Stimulated activated CD4-positive, alpha-beta T cell treated with anti-CD3 and anti-CD28 coated beads, Interleukin-15, amount 100 ng/mL, for 24 hours (primary cell): ENCODE data around the gene SHC1.
"Not testable (repeated sequence)": the region's sequence is repeated elsewhere in the genome, so short reads cannot be mapped to it uniquely, and the experiment has no call there.

Experiments
- DNase-seq: peaks from one replicate; pipeline ENCODE4 v3.0.0-alpha.2; 2020

The SHC1 gene

DNA sequence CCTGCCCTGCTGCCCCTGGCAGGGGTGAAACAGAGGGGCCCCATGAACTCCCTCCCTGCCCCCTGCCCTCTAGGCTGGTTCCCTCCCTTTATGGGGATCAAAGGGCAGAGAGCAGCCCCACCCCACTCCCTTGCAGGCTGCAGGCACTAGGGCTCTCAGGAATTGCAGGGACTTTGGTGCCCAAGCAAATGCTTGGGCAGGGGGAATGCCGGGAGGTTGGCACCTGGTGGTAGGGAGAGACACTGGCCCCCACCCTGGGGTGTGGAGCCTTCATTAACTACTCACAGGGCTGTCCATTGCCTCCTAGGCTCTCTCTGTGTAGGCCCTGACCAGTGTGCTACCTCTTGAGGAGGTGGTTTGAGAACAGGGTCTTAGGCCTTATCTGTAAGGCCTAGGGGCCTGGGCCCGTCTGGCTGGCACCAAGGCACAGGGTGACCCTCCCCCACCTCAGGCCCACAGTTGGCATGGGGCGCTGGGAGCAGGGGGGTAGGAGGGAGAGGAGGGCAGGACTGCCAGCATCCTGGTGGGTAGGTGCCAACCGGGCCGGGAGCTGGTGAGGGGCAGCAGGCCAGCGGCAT is 36.8 kb upstream of the SHC1 start:
- DNase-seq = no peak

GRCh38 chr1:155006601-155007101 is 36.1 kb upstream of the SHC1 start:
- DNase-seq = peak; percentile 66

DNA sequence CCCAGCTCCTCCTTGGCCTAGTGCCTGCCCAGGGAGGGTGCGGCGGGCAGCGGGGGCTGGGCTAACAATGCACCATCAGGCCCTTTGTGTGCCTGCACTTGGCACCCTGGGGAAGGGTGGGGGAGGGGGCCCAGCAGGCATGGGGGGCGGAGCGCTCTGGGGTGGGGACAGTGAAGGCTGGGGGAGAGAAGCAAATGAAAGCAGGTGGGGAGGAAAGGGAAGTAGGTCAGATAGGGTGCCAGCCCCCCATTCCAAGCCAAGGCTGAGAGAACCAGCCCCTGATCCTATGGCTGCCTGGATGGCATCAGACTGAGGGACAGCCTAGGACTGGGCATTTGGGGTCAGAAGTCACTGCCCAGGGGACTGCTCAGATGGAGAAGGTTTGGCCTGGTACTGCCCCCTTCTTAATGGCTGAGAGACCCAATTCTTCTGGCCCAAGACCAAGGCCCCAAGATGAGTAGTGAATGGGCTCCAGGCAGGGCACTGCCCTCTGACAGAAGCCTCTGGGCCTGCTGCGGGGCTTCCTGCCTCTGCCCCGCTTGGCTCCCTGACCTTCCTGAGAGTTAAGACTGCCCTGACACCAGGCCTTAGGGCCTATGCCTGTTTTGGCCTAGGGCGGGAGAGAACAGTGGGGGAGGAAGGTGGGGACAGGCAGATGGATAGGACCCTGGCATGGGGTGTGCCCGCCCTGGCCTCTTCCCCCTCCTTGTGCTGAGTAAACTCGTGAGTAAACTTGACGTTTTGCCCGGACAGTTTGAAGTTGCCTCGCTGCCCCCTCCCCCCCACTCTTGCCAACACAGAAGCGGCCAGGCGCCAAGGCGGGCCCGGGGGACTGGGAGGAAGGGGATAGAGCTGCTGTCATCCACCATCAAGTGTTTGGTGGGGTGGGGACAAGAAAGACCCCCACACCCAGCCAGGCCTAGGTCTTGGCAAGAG is 34.8 kb upstream of the SHC1 start:
- no peak for DNase-seq

GRCh38 chr1:155004352-155005075 is 34.0 kb upstream of the SHC1 start:
- no peak for DNase-seq

GRCh38 chr1:155003766-155004351 is 33.3 kb upstream of the SHC1 start:
- DNase-seq = no peak

DNA sequence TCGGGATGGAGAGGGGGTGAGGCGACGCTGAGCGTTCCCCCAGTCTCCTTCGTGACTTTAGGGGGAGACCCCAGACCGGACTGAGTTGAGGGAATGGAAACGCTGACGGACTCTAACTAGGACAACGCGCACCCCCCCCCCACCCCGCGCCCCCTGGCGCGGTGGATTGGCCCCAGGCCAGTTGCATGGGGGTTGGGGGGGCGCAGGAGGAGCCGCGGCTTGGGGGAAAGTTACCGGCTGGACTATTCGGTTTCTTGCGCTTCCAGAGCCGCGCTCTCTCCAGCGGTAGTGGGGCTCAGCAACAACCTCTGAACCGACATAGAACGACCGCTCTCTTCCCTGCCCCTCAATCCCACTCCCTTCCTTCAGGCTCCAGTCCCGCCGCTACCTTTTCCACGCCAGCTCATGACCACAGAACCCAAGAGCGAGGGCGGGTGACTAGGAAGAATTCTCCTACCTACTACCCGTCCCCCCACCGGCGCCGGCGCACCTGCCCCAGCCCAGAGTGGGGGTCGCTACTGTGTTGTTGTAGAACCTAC is 32.7 kb upstream of the SHC1 start:
- DNase-seq = no peak

GRCh38 chr1:155002464-155003226 is 32.1 kb upstream of the SHC1 start, which contains the start of gene ZBTB7B:
Gene ZBTB7B (plus strand): TSS chr1:155002802. CDS start chr1:155014661, 11,859 bp downstream.
- no peak for DNase-seq

- peak; percentile 100 for DNase-seq
These were observed 31.3 kb upstream of the SHC1 start for GRCh38 chr1:155001675-155002463.

- DNase-seq = no peak
These were observed 30.8 kb upstream of the SHC1 start for GRCh38 chr1:155001425-155001674.

DNA sequence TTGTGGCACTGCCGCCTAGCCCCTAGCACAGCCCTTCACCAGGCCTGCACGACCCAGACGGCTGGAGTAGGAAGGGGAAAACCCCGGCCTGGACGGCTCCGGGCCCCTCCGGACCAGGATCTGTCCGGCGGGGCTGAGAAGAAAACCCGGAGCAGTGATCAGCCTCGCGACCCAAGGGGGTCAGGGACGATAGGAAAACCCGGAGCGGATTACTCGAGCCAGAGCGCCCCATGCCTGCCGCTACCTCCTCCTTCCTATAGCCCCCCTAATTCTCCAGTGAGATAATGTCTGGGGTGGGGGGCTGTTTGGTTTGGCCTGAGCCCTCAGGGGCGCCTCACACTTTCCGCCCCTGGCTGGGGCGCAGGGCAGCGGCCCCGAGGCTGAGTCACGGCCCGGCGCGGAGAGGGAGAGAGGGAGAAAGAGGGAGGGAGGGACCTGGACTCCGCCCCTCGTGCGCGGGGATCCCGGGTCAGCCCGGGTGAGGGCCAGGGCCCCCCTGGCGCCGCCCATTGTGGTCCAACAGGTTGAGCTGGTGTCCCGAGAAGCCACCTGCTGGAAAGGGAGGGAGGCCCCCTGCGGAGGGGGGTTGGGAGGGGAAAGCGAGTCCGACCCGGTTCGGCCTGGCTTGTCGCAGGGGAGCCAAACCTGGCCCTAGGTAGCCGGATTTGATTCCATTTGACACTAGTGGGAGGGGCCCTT is 30.3 kb upstream of the SHC1 start:
- DNase-seq = peak; percentile 94

DNA sequence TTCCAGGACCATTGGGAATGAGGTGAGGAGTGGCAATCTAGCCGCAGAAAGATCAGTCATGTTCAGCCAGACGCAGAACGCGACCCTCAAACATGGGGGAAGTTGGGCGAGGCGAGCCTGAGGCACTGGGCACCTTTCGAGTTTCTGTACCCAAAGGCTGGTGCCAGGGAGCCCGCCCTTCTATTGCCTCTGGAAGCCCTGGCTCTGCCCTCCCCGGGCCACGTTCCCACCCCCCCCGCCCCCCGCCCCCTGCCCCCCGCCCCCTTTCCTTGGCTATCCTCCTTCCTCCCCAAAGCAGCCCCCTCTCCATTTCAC is 29.8 kb upstream of the SHC1 start:
- peak; percentile 63 for DNase-seq

DNA sequence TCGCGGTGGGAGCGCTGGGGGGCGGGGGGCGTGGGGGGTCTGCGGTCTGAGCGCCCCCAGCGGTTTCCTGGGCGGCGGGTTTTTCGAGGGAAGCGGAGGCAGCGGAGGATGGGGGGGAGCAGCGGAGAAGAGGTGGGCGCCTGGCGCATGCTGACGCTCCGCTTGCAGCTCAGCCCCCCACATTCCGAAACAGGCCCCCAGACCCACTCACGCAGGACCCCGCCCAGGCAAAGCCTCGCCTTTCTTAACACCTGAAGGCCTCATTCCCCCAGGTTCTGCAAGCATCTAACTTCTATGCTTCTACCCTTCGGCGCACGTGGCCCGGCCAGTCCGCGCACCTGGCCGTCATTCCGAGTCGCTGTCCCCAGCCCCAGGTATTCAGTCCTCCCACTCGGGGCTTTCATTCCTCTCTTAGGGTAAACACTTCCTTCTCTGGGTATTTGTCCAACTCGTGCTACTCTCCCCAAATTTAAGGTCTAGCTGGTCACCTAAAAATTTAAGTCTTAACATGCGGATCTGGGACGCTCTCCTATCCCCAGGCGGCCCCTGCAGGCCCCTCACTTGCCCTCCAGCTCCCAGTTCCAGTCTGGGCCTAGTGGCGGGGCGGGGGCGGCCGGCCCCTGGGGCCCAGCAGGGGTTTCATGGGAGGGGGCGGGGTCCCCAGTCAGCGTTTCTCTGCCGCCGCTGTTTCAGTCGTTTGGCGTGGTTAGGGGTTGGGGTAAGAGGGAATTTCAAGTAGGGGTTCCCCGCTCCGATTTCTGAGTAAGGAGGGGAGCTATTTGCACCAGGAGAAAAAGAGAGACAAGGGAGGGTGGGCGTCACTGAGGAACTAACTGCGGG is 29.2 kb upstream of the SHC1 start:
- DNase-seq = peak; percentile 85

- peak; percentile 88 for DNase-seq
These were observed 28.4 kb upstream of the SHC1 start for GRCh38 chr1:154998818-154999570.

DNA sequence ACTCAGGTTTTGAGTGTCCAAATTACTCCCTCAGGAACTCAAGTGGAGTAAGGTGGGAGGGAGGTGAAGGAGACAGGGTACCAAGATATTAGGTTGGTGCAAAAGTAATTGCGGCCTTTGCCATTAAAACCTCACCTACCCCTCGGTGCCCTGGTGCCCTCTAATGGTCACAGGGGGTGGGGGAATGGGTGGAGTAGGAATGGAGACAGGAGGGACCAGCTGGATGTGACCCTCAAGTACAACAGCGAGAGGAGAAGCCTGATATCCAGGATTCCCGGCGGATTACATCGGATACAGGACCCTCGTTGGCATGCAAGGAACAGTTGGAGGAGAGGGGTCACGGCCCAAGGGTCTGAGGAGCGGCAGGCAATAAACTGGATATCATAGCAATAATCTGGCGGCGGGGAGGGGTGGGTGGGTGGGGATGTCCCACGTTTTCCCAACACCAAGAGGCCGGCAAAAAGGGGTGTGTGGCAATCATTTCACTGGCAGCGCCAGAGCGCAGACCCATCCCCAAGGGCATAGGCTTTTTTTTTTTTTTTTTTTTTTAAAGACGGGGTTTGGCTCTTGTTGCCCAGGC is 27.7 kb upstream of the SHC1 start:
- DNase-seq = no peak

GRCh38 chr1:154996966-154997701 is 26.6 kb upstream of the SHC1 start:
- DNase-seq = no peak

GRCh38 chr1:154995301-154995983 is 24.9 kb upstream of the SHC1 start:
- not testable (repeated sequence) for DNase-seq

DNA sequence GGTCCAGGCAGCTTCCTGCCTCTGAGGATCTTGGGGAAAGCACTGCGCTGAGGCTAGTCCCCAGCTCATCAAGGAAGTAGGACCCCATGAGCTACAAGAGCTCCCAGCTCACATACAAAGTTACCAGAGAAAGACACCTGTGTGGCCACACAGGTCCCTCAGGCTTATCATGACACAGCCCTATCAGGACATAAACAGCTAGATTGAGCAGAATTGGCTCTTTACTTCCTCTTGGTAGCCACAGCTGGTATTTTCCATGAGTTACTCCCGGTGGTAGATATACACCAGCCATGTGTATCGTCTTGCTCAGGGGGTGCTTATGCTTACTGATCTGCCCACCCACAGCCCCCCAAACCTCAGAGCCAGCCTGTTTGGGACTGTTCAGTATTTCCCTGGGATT is 24.0 kb upstream of the SHC1 start:
- DNase-seq = no peak

DNA sequence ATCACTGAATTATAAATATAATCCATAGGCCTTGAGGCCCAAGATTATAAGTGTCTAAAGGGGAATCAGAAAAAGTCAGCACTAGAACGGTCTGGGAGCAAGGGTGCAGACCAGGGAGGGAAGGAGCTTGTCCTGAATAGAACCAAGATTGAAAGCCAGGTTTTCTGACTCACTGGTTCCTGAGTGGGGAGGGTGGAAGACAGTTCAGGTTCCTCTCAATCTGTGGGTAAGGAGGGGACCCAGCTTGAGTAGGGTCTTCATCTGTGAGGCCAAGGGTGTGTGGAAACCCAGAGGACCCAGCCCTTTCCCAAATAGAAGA is 23.7 kb upstream of the SHC1 start:
- no peak for DNase-seq
